NT2/D1 (cell line): ENCODE measurements around the gene LYPD6B.

Source experiments
- SUZ12 ChIP-seq: IDR thresholded peaks from 2 replicates; pipeline ENCODE4 v1.6.1; 2011; ENCODE audit not compliant: insufficient read length, insufficient read depth; ENCODE audit errors: extremely low read depth
- YY1 ChIP-seq: IDR thresholded peaks from 2 replicates; pipeline ENCODE4 v1.6.1; 2011; ENCODE audit not compliant: insufficient read length, insufficient read depth
- ZNF274 ChIP-seq: IDR thresholded peaks from 2 replicates; pipeline ENCODE4 v1.6.1; 2011; ENCODE audit warnings: mild to moderate bottlenecking, low read depth, low read length

GRCh38 chr2:149225446-149225845, 186.9 kb downstream of the LYPD6B start:
- TF ChIP-seq ZNF274 (no peak), YY1 (no peak), SUZ12 (no peak)
